GDM1 (cell line): ENCODE results near the gene DUSP3.

Source experiments
- DNase-seq: peaks from one replicate; lab custom pipeline; 2025; lab: John Stamatoyannopoulos, UW

The DUSP3 gene

GRCh38 chr17:43778337-43779144 is at the start of gene DUSP3:
TSS of gene DUSP3 (minus strand) at chr17:43778977. CDS start at chr17:43778924, 53 bp downstream.
- peak; percentile 66 for DNase-seq

GRCh38 chr17:43827596-43827995 is 48.8 kb upstream of the DUSP3 start:
- DNase-seq = no peak

- no peak for DNase-seq
Measured at GRCh38 chr17:43826206-43826605, 47.4 kb upstream of the DUSP3 start.

- DNase-seq = no peak
Measured at GRCh38 chr17:43825567-43825966, 46.8 kb upstream of the DUSP3 start.

- no peak for DNase-seq
Measured at GRCh38 chr17:43823350-43824084, 44.7 kb upstream of the DUSP3 start.

GRCh38 chr17:43822570-43823190 is 43.9 kb upstream of the DUSP3 start:
- no peak for DNase-seq

- DNase-seq = no peak
Measured at GRCh38 chr17:43820759-43821158, 42.0 kb upstream of the DUSP3 start.

GRCh38 chr17:43818966-43819365 is 40.2 kb upstream of the DUSP3 start:
- DNase-seq = no peak

- no peak for DNase-seq
Measured at GRCh38 chr17:43817826-43818225, 39.0 kb upstream of the DUSP3 start.

- DNase-seq = no peak
Measured at GRCh38 chr17:43816336-43817320, 37.9 kb upstream of the DUSP3 start.

- no peak for DNase-seq
Measured at GRCh38 chr17:43814714-43815113, 35.9 kb upstream of the DUSP3 start.

GRCh38 chr17:43814026-43814425 is 35.2 kb upstream of the DUSP3 start:
- DNase-seq = no peak

GRCh38 chr17:43813386-43813785 is 34.6 kb upstream of the DUSP3 start:
- no peak for DNase-seq

GRCh38 chr17:43812396-43813265 is 33.9 kb upstream of the DUSP3 start:
- DNase-seq = no peak

- DNase-seq = no peak
Measured at GRCh38 chr17:43810823-43811222, 32.0 kb upstream of the DUSP3 start.

- no peak for DNase-seq
Measured at GRCh38 chr17:43810226-43810715, 31.5 kb upstream of the DUSP3 start.

GRCh38 chr17:43809121-43809520 is 30.3 kb upstream of the DUSP3 start:
- DNase-seq = no peak

- no peak for DNase-seq
Measured at GRCh38 chr17:43808076-43808475, 29.3 kb upstream of the DUSP3 start.

- no peak for DNase-seq
Measured at GRCh38 chr17:43805117-43805516, 26.3 kb upstream of the DUSP3 start.

- DNase-seq = no peak
Measured at GRCh38 chr17:43803758-43804157, 25.0 kb upstream of the DUSP3 start.

GRCh38 chr17:43801844-43802243 is 23.1 kb upstream of the DUSP3 start:
- no peak for DNase-seq
